Hindlimb muscle (tissue), 1 donor: ENCODE data around the gene ANKS1B. TPM values are rescaled to one million over a fixed set of nuclear protein-coding genes. Genes with fewer than 3 reads are reported as not detected.
"Not testable (repeated sequence)": the region's sequence is repeated elsewhere in the genome, so short reads cannot be mapped to it uniquely, and the experiment has no call there.

ENCODE experiments used
- DNase-seq: peaks from one replicate; pipeline ENCODE4 v3.0.0-alpha.2; 2013
- polyA plus RNA-seq: library from polyadenylated mRNA; unstranded; fragments of 120-200 nt; gene quantifications from one replicate; pipeline ENCODE4 v1.2.1, GENCODE V29; 2013; ENCODE audit not compliant: insufficient read length

Gene ANKS1B
- polyA plus RNA-seq, 1 donor: 2.2 TPM

DNA sequence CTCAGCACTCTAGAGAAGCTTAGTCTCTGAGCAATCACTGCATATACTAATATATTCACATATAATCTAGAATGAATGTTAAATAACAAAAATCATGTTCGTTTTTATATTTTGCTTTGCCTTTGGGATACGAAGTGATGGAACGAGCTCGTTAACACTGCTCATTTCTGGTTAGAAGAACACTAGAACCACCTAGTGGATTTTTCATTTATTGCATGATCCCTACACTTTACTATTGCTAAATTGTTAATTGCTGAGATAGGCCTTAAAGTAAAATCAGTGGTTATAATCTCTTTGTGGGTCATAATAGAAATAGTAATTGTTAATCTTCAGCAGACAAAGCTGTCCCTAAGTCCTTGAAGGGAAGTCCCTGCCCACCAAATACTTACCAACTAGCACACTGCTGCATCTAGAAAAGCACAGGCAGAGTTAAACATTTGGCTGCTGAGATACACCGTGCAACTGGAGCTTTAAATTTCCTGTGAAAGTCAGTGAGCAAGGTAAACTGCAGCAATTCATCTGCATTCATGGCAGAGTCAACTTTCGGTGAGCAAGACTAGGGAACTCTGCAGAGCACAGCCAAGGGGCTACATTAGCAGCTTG is 985.9 kb downstream of the ANKS1B start:
- peak; percentile 22 for DNase-seq

DNA sequence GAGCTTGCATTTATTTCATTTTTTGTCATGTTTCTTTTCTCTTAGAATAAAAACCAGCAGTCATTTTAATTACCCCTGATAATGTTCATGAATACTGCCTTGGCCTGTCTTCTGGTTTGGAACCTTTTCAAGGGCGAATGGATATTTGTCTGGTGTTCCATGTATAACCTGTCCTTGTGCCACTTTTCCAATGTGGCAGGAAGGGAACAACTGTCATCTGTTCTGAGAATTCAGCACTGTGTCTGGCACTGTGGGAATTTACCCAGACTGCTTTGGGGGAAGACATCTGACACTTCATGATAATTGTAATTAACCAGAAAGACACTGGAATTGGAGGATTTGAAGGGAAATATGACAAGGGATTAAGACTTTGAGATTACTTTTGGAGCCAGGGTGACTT is 986.8 kb downstream of the ANKS1B start:
- DNase-seq: no peak

DNA sequence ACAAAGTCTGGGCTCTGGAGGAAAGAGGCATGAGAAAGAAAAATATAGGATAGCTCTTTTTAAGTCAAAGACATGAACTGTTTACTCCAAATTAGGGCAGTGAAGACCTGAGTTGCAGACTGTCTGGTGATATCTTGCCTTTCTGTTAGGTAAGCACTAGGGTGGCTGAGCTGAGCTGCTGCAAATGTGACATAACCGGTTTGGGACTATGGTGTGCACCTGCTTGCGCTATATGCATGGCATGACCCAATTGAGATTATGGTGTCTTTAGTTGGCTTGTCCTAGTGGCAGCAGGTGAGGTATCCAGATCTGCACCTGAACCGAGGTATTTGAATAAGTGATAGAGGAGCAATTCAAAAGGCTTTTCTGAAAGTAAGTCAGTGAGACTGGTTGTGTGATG is 994.1 kb downstream of the ANKS1B start:
- no peak for DNase-seq

DNA sequence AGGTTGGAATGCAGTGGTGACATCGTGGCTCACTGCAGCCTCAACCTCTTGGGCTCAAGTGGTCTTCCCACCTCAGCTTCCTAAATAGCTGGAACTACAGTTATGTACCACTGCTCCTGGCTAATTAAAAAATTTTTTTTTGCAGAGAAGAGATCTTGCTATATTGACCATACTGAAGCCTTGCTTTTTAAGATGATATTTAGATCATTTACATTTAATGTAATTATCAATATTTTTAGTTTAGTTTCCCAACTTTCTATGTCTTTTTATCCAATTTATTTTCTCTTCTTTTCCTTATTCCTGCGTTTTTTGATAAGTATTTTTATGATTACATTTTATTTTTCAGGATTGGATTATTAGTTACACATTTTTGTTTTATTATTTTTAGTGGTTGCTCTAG is 999.6 kb downstream of the ANKS1B start:
- DNase-seq: no peak

DNA sequence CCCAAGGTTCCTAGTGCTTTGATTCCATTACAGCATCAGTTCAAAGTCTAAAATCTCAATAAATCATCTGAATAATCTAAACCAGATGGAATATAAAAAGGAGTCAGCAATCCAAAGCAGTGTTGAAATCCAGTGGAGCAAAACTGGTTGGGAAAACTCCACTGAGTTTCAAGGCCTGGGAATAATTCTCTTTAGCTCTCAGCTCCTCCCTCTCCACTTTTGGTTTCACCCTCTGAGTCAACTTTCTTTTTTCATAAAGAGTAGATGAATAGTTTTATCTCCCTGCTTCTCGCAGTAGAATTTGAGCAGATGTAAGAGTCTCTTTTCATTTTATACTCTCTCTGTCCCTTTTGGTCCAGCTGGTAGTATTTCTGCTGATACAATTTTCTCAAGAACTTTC is 1001.1 kb downstream of the ANKS1B start:
- DNase-seq: no peak

DNA sequence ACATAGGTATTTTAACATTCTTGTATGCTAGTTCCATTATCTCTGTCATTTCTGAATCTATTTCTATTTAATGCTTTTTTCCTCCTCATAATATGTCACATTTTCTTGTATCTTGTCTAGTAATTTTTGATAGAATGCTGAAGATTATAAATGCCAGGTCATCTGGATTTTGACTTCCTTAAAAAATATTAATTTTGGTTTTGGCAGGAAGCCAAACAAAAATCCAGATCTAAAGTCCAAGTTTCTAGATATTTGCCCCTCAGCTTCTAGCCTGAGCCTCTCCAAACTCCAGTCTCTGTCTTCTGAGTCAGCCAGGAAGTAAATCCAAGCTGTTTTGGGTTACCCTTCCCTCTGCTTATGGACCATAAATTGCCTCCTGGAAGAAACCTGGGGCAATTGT is 1004.2 kb downstream of the ANKS1B start:
- DNase-seq: no peak

DNA sequence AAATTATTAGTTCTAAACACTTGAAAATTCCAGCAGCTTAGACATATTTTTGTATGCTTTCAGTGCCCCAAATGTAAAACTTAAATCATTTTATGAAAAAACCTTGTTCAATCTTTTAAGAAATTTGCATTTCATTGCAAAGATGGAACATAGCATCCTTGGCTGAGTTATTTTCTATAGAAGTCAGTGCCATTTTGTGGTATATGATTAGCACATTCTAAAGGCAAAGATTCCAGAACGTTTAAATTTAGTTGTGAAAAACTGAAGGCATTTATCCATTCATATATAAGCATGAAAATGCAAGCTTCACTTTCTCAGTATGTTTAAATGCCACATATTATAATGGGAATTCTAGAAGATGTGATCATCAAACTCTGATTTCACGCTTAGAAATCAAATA is 1007.5 kb downstream of the ANKS1B start:
- no peak for DNase-seq

DNA sequence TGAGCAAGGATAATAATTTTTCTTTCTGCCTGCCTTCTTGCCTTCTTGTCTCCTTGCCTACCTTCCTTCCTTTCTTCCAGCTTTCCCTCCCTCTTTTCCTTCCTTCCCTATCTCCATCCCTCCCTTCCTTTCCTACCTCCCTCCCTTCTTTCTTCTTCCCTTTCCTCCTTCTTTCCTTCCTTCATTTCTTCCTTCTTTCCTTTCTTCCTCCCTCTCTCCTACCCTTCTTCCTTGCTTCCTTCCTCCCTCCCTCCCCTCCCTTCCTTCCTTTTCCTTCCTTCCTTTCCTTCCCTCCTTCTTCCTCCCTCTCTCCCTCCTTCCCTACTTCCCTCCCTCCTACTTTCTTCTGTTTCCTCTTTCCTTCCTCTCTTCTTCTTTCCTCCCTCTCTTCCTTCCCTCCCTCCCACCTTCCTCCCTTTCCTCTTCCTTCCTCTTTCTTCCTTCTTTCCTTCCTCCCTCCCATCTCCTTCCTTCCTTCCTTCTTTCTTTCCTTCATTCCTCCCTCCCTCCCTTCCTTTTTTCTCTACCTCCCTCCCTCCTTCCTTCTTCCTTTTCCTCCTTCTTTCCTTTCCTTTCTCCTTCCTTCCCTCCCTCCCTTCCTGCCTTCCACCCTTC is 1009.9 kb downstream of the ANKS1B start:
- no peak for DNase-seq

DNA sequence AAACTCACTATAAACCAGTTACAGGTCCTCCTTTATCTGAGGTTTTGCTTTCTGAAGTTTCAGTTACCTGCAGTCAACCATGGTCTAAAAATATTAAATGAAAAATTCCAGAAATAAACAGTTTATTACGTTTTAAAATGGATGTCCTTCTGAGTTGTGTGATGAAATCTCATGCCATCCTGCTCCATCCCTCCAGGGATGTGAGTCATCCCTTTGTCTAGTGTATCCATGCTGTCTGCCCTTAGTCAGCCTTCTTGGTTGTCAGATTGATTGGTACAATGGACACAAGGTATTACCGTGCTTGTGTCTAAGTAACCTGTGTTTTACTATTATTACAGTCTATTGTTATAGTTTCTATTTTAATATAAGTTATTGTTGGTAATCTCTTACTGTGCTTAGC is 1011.3 kb downstream of the ANKS1B start:
- no peak for DNase-seq

DNA sequence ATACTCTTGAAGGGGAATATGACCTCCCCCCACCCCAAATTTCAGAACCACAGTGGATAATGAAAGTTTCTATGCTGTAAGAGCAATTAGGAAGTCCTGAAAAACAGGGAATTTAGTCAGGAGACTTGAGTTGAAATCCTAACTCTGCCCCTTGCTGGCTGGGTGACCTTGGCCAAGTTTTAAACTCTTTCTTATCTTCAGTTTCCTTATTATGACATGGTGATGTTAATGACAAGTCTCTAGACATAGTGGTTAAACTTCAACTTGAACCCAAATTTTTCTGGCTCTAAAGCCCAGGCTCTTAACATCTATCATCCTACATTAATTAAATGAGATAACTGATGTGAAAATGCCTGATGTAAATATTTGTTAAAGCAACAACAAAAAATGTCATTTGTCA is 1013.8 kb downstream of the ANKS1B start:
- no peak for DNase-seq

DNA sequence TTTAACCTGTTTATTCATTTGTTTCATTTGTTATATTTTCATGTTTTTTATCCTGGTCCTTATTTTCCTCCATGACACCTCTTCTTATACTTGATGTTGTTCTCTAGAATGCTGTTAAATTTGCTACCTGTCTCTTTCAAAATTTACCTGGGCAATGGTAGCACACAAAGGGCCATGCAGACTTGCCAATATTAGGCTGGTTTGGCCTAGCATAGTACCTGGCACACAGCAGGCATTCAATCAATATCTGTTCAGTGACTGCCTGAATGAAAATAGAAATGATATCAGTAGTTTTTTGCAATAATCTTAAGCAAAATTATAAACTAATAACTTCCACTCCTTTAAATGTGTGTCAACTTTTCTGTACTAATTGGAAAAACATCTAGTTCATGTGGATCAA is 1014.5 kb downstream of the ANKS1B start:
- DNase-seq: no peak

DNA sequence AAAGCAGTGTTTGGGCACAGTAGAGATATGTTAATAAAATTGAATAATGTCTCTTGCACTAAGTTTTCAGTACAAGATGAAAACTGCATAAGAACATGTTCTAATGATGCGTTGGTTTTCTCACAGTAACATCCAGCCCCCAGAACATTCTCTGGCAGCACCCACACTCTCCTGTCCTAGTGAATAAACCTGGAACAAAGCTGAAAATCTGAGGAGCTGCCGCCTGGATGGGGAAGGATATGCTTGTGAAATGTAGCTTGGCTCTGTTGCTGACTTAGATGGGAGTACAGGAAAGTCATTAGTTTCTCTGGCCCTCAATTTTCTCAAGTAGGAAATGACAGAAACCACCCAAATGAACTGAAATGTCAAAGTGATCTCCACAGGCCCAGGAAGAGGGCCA is 1015.8 kb downstream of the ANKS1B start:
- no peak for DNase-seq

DNA sequence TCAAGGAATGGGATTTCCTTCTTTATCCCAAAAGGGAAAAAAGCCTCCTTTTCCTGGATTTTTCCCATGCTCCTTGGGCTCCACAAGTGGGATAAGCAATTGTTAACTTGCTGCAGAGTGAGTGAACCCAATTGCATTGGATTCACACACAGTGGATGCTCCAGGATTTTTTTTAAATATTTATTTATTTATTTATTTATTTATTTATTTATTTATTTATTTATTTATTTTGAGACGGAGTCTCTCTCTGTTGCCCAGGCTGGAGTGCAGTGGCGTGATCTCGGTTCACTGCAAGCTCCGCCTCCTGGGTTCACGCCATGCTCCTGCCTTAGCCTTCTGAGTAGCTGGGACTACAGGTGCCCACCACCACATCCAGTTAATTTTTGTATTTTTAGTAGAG is 1027.6 kb downstream of the ANKS1B start:
- DNase-seq: not testable (repeated sequence)

DNA sequence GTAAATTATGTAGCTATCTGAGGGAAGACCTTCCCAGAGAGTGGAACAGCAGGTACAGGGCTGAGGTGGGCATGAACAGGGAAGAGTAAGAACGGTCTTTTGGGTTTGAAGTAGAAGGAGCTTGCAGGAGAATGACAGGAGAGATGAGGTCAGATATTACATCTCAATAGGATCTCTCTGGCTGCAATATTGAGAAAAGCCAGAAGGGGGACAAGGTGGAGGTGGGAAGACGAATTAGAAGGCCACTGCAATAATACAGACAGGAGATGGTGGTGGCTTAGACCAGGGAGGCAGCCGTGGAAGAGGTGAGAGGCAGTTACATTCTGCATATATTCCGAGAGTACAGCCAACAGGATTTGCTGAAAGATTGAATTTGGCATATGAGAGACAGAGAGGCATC is 1029.5 kb downstream of the ANKS1B start:
- no peak for DNase-seq

DNA sequence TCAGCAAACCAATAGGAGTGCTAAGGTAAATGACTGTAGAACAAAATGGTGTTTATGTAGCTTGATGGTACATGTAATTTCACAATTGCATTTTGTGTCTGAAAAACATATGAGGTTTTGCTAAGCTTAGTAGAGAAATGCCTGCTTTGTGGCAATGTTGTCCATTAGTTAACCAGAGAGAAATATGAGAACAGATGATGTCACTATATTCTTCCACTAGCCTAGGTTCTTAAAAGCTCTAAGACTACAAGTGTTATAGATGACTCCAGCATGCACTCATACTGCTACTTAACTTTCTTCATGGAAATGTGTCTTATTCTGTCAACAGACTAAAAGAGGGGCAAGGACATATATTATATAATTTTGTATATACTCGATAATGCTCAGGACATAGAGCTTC is 1030.2 kb downstream of the ANKS1B start:
- no peak for DNase-seq

DNA sequence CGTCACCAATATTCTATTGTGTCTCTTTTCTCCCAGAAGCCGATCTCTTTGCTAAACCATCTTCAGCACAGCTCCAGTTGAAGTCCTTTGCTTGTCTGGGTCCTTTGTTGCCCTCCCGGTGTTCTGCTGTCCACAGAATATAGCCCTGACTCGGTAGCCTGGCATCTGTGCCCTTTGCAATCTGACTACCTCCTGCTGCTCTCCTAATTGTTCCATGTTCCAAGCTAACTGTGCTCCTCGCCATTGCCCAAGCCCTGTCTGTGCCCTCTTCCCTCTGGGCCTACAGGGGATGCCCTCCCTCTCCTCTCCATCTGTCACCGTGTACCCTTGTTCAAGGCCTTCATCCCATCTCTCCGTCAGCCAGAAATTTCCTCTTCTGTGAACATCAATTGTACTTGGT is 1033.3 kb downstream of the ANKS1B start:
- DNase-seq: no peak

DNA sequence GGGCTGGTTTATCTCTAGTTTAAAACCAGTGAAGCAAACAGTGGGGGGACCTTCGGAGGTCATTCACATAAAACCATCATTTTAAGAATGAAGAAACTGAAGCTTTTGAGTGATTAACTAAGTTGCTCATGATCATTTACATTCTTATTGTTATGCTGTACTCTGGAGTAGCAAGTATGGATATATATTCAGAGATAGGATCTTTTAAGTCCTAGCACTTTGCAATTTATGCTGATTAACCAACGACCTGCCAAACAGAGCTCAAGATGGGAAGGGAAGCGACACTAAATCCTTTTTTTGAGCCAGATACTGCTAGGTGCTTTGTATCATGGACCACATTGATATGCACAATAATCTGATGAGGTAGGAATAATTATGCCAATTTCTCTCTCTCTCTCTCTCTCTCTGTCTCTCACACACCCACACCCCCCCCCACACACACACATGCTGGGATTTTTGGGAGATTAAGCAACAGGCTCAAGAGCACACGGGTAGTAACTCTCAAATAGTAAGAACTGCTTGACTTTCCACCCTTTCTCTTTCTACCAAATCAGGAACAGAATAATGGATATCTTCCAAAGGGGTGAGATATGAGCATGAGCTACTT is 1036.3 kb downstream of the ANKS1B start:
- no peak for DNase-seq

DNA sequence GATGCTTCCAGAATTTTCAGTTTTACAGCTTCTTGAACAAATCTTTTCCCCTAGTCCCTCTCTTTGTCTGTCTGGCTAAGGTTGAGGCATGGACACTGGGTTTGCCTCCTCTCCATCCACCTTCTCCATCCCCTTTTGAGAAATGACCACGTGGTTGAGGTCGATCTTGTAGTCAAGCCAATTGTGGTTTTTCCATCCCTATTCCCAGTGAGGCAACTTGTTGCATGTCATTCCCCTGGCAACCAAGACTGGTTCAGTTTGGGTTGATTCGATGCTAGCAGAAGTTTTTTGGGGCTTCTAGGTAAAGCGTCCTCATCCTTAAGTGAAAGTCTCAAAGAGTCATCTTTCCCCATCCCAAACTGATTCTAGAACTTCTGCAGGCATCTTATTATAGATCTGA is 1038.9 kb downstream of the ANKS1B start:
- no peak for DNase-seq

DNA sequence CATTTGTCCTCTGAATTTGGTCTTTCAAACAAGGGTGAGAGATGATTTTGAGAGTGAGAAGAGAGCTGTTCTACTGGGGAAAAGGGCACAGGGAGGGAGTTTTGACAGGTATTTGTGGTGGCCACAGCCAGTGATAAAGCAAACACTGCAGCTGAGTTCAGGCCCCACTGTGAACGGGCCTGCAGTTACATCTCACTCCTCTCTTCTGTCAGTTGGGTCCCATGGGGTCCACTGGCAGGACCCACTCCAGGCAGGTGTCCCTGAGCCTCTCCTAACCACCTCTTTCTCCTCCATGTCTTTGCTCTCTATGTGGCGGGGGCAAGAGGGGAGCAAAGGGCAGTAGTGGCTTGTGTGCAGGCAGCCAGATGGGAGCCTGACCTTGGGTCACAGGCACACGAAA is 1044.8 kb downstream of the ANKS1B start:
- no peak for DNase-seq

DNA sequence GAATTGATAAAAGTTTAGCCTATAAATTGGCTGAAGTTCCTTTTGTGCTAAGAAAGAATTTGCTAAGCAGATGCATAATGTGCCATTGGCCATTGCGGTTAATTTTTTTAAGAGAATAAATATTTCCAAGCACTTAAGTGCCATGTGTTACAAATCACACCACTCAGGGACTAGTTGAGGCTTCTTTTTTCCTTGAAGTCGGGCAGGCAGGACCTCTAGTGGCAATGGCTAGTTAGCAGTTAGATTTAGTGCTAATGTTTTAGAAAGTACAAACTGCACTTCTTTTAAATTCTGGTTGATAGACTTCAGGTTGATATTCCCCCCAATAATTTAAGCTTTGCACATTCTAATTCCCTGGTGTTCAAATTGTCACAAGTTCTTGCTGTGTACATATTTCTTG is 1045.4 kb downstream of the ANKS1B start:
- no peak for DNase-seq

DNA sequence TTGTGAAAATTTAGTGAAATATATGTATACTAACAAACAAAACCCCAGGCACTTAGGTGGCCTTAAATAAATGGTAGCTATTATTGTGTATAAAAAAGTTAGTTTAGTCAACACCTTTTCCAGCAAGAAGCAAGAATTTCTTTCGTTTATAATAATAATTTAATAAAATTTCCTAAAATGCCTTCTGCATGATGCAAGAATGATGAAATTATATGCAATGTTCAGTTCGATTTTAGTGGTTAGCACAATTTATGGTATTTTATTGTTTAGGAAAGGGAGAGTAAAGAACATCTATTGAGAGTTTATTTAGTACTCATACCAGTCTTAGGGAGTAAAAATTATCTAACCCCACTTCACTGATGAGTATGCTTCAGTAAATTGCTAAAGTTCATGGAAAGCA is 1048.9 kb downstream of the ANKS1B start:
- DNase-seq: no peak

DNA sequence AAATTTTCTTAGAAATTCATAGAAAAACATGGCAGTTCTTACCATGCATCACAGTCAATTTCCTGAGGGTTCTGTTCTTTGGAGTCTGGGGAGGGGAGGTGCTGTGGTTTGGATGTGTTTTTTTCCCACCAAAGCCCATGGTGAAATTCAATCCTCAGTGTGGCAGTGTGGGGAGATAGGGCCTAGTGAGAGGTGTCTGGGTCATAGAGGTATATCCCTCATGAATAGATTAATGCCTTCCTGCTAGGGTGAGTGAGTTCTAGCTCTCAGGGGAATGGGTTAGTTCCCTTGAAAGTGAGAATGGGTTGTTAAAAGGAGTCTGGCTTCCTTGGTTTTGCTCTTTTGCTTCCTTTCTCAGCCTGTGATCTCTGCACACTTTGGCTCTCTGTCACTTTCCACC is 1061.9 kb downstream of the ANKS1B start:
- DNase-seq: no peak

DNA sequence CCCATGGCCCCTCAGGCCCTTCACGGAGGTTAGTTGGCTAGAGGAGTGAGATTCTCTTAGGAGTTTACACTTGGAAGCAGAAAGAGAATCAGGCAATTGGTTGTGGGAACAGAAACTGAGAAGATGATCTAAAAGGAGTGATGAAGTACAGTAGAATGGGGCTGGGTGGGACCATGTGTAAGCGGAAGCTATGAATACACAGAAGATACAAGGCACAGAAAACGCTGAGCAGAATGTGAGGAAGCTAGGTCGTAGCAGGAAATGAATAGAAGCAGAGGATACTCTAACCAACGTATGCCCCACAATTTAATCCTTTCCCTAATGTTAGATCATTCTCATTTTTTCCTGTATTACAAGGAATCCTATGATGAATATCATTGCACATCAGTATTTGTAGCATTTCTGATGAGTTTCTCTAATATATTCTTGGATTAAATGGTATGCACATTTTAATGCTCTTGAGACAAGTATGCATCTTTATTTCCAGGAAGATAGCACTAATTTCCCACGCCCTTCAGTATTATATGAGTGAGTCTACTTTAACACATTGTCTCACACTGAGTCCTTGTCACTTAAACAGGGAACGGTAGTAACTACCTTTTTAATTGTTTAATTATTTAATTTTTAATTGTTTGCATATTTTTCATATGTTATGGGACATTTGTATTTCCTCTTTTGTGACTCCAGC is 1066.4 kb downstream of the ANKS1B start:
- DNase-seq: no peak

DNA sequence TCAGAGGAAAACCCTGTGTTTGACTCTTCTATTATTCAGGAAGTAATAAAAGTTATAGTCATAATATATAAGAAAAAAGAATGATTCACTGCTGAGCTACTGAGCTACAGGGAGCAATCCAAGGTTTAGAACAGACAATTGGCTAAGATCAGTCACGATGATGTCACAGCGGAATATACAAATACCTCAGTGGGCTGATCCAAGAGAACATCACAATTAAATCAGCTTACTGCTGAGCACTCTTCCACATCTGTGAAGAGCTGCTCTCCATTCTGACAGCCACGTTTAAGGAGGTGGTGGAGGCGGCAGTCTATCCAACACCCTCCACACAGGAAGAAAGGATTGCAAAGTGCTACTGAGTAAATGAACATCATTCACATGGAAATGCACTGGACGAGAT is 1068.6 kb downstream of the ANKS1B start:
- no peak for DNase-seq
